Jurkat, Clone E6-1 (cell line): Measurements from ENCODE around the gene AOAH.
A peak's percentile ranks its signal among the peaks of the same experiment; 100 is the strongest.

Experiments used
- DNase-seq: peaks from one replicate; pipeline ENCODE4 v3.0.0-alpha.2; 2011; ENCODE audit warnings: low read depth, low spot score
- H3K4me3 ChIP-seq: 2 replicates; pipeline ENCODE4 v1.5.1; 2011; ENCODE audit warnings: mild to moderate bottlenecking, low read length, control low read depth, moderate library complexity

Gene AOAH

DNA sequence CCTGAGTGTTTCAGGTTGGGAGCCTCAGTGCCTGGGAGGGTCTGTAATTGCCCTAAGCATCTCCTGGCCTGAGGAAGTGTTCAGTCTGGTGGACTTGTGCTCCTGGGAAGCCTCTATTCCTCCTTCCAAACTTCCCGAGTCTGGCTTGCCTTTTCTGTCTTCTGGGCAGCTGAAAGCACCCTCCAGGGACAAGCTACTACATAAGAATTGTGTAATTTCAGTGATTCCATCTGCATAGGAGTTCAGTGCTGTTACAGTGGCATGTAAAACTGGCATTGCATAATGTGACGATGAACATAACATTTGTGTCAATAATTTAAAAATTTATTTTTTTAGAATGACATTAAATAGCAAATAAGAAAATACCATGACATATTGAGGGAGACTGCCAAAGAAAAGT is 109.3 kb downstream of the AOAH start:
- no peak overlapping the region for H3K4me3 ChIP-seq
- DNase-seq, result no peak

DNA sequence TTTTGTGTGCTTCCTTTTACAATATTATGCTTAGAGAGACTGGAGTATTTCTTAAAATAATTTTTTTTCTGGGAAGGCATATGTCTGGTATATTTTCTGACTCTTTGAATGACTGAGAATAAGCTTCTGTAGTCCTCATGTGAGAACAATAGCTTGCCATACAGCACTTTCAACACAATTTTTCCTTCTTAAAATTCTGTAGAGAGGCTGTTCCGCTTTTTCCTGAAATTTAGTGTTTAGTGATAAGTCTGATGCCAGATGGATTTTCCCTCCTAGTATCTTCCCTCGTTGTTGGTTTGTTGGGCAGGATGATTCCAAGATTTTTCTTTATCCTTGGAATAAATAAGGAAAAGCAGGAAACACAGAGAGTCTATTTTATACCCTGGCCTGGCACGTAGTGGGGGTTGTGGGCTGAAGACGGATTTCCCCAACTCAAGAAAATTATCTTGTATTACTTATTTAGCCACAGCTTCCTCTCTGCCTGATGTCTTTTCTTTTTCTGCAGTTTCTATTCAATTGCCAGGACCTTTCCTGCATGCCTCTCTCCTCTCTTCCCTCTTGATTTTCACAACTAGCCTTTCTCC is 111.2 kb downstream of the AOAH start:
- no peak overlapping the region for H3K4me3 ChIP-seq
- no peak for DNase-seq

DNA sequence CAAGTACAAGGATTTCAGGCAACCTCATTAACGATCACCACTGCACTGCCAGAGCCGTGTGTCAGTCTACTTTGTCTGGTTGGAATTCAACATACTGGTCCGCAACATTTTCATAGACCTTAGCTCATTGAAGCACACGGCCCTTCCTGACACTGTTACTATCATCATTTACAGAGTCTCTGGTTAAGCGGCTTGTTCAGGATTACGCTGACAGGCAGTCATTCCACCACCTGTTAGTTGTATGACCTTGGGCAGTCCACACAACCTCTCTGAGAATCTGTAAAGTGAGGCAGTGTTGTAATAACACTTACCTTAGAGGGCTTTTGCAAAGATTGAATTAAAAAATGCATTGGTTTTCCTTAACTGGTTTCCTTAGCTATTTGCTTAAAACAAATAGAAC is 112.6 kb downstream of the AOAH start:
- no peak for DNase-seq

DNA sequence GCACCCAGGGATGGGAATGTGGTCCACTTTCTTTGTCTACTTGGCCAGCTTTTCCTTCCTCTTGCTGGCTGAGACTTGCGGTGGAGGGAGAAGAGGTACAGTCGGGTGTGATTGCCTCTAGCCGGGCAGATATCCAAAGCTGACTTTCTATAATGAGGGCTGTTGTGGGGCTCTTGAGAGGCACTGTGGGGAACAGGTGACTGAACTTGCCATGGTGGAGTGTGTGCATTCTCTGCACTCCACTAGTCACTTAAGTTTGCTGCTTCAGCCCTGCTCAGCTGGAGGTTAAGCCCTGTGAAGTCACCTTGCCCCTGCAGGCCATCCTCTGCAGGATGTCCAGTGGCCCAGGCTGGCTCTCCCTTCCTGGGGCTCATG is 116.6 kb downstream of the AOAH start:
- DNase-seq, result no peak
- no peak overlapping the region for H3K4me3 ChIP-seq

More for the DNA sequence above, 112.6 kb downstream of the AOAH start:
- H3K4me3 ChIP-seq, result no peak overlapping the region

DNA sequence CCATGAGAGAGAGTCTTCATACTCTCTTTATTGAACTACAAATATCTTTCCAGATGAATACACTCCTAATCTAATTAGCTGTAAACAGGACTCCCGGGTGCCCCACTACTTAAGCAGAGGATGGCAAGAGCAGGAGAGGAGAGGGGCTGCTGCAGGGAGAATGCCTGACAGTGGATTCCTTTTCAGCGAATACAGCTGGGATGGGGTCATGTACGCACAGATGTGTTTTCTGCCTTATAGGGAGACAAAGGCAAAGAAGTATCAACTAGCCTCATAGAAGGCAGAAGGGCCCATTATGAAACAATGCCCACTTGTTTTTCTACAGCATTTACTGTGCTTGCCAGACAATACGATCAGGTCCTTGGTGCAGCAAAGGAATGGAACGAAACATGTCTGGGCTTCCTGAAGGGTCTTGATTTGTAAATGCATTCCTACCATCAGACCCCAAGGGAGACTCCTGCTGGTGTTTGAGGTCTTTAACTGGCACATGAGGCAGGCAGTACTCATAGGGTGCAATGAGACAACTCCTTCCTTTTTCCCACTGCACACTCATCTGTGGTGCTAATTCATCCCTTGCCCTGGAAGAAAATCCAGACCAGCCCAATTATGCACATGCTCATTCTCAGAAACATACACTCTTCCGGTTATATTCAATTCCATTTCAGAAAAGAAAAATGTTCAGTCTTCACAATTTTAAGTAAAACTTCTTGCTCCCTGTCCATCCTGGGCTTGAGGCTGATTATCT is 117.1 kb downstream of the AOAH start:
- no peak overlapping the region for H3K4me3 ChIP-seq
- DNase-seq, result no peak

DNA sequence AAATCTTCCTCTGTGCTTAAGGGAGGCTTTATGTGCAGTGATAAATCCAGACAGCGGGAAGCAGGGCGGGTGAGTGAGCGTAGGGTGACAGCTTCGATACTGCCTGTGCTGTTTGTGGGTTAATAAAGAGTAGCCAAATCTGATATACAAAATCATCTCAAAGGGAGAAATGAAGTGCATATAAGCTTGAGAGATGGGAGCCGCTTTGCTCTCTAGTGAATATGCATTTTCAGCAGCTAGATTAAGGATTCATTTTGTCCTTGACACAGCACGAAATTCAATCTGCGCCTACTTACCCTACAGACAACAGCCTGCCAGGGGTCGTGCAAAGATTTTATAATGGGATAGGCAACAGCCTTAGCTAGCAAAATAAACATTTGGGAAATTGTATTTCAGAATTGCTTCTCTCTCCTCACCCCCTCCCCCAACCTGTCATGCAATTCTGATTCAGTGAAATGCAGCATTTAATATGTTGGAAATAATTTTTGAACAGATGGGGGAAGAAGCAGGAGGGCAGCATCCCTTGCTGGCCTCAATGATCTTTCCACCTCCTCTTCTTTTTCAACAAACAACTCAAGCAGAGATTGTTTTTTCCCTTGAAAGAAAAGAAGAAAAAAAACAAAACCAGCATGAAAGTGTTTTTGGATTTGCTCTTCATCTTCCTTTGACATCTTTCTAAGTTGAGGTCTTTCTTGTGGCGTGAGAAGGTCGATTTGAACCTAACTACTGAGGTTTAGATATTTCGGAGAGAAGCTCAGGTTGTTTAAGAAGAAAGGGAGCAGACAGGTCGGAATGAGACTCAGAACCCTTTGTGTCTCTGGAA is 117.9 kb downstream of the AOAH start:
- no peak overlapping the region for H3K4me3 ChIP-seq
- DNase-seq, result peak; percentile 18

DNA sequence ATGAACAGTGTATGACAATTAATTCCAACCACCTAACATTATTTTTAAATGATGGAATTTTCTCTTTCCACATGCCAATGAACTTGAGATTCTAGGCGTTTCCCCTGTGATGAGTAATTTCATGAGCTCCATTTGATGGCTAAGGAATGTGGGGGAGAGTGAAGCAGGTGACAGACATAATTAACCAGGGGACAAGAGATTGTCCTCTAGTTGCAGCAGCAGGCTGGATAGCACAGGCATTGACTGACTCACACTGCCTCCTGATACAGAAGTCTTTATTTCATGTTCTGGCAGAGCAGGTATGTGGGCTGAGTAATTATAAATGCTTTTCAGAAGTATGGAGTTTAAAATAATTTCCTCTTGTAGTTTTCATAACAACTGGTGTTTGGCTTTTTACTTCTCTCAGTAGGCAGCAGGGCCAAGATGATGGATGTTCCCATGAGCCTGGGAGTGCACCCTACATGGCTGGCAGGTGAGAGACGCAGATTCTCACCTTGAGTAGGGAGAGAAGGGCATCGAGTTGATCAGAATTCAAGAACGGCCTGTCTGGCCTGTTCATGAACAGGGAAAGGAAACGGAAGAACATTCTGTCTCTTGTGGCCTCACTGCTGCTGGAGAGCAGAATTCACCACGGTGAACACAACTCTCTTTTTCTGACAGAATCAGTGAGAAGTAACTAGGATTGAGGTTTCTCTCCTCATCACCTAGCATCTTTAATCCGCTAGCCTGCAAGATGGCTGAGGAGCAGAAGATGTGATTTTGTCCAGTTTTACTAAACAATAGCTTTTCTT is 118.8 kb downstream of the AOAH start:
- no peak overlapping the region for H3K4me3 ChIP-seq

DNA sequence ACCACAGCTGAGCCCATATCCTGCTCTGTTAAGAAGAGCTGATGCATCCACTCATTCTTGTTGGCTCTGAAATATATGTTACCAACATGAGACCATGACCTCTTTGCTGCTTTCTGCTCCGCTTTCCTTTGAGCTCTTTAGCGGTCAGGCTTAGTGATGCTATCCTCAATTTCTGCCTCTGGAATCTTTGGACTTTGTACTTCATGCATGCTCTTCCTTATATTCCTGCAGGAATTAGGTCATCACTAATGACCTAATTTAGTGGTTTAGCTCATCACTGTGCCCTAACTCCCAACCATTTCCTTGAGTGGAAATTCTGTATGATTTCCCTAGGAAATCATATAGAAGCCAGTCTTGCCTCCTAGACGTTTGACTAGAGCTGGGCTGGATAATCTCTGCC is 119.5 kb downstream of the AOAH start:
- H3K4me3 ChIP-seq, result no peak overlapping the region
- no peak for DNase-seq

More for the DNA sequence above, 118.8 kb downstream of the AOAH start:
- DNase-seq, result no peak

DNA sequence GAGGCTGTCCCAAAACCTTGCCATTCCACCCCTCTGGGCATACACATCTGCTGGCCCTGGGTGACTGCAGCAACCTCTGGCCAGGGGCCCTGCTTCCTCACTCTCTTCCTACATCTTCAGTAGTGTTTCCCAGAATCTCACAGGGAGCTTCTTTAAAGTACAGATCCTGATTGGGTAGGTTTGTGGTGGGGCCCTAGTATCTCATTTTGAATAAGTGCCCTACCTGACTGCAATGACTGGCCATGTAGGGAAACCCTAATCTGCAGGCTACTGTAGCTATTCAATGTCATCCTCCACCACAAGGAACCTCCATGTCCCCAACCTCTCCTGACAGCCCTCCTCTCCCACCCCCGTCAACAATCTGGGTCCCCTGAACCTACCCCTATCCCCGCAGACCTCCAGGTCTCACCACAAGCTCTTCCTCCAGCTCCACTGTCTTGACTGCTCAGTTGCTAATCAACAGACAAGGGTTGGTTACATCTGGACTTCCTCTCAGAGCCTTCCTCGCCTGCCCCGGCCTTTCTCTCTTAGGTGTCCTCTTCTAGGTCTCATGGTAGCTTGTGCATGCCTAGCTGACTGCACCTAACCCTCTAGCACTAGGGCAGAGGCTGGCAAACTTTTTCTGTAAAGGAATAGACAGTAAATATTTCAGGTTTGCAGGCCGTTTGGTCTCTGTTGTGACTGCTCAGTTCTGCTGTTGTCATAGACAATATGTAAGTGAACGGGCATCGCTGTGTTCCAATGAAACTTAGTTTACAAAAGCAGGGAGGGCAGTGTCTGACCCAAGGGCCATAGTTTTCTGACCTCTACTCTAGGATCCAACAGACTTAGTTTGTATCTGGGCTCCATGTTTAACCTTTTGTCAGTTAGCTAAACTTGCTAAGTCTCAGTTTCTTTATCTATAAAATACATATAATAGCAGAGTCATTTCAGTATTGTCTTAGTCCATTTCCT is 121.1 kb downstream of the AOAH start:
- no peak for DNase-seq
- H3K4me3 ChIP-seq, result no peak overlapping the region

DNA sequence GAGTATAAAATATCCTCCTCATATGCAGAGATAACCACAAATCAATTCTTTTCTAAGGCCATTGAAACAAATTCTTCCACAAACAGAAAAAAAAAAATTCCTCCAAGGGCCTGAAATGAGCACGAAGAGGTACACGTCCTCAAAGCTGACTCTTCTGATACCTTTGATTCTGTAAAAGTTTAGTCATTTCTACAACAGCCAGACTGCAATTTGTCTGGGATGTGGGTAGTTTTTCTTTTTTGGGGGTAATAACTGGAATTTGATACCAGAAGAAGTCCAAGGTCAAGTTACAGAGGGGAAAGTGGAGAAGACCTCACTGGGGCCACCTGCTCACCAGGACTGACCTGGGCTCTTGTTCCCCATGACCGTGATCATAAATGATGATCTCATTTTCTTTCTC is 121.8 kb downstream of the AOAH start:
- no peak overlapping the region for H3K4me3 ChIP-seq
- no peak for DNase-seq

DNA sequence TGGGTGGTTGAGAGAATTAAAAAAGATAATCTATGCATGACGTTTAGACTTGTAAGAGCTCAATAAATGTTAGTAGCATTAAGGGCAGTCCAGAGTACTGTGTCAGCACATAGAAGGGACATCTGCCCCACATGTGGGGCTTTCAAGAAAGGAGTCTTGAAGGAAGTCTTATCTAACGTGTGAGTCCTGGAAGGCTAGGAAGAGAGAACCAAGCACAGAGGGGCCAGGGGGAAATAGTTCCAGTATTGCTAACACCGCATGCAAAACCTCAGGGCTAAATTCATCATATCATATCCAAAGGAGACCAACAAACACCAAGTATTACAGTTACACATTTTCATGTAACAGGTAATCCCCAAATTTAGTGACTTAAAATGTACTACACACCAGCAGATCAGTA is 122.7 kb downstream of the AOAH start:
- no peak overlapping the region for H3K4me3 ChIP-seq
- DNase-seq, result no peak

DNA sequence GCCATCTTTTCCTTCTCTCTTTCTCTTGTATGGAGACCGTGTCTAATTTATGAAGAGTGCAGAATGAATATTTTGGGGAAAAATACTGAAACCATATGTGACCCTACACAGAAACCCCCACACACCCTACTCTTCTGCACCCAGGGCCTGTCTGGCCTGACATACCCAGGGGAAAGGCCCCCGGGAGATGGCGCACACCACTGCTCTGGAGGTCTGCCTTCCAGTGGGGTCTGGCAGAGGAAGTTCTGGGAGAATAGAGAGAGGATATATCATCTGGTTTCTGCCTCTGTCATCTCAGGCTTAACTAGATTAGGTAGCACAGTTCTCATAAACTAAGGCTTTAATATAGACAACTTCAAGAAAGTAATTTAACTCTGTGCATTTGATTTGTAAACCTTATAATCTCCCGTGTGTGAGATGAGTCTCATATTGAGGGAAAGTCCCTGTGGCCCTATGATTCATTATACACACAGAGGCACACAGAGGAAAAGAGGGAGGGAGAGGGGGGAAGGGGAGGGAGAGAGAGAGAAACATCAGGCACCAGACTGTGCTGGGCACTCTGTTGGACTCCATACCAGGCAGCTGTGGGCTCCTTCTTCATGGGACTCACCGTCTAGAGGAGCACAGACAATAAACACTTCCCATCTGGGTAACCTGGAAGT is 123.3 kb downstream of the AOAH start:
- DNase-seq, result no peak
- H3K4me3 ChIP-seq, result no peak overlapping the region

DNA sequence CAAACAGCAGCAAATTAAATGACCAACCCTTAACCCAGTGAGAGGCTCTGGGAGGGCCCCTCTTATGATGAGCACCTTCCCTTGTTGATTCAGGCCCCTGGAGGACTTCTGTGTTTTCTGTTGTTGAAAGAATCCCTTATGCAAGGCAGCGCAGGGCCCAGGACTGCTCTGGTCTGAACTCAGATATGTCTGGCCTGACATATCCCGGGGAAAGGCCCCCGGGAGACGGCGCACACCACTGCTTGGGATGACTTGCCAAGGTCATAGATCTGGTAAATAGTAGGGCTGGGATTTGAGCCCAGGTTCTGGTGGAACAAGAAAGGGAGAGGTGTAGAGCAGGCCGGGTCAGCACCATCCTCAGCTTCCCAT is 124.0 kb downstream of the AOAH start:
- no peak for DNase-seq
- no peak overlapping the region for H3K4me3 ChIP-seq

DNA sequence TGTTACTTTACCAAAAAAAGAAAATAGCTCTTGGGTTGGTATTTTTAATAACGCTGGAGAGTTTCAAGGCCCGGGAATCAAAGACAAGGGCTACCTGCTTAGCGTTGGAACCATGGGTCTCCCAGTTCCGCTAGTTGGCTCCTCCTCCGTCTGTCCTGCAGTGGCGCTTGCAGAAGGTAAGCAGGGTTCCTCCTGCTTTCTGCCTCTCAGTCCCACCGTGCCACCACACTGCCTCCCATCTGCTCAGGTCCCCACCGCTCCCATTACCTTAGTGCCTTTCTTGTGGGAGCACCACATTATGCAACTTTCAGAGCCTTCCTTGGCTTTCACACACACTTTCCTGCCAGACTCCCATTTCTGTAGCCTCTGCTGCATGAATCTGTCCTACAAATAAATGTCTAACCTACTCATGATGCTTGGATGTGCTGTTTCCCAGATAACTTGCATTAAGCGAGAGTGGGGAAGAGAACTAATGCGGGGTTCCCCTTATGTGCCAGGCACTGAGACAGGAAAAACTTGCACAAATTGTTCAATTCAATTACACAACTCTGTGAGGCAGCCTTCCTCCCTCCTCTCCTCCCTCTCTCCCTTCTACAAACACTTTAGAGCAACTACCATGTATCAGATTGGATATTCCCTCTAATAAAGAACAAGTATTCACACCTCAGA is 124.5 kb downstream of the AOAH start:
- DNase-seq, result no peak
- no peak overlapping the region for H3K4me3 ChIP-seq

DNA sequence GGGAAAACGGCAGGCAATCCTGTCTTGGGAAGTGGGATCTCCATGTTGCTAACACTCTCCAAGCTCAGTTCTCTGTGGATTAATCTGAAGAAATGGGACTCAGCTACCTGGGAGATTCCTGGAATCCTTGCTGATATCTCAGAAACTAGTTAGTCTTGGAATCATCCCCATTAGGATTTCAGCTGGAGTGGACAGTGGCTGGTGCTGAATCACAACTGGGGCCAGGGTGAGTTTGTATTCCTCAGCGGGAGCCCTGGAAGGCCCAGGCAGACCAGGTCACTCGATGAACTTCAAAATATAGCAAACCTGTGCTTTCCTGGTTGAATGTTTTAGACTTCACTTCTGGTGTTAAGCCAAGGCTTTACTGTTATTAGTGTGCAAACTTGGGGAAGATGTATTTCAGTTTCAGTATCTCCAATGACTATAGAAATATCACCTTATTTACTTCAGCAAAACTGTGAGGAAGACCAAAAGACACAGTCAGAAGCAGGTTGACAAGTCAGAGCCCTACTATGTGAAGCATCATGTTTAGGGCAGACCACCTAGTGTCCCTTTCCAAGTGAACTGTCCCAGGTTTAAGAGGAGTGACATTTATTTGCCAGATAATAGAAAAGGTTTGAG is 126.1 kb downstream of the AOAH start:
- DNase-seq, result no peak
- no peak overlapping the region for H3K4me3 ChIP-seq

DNA sequence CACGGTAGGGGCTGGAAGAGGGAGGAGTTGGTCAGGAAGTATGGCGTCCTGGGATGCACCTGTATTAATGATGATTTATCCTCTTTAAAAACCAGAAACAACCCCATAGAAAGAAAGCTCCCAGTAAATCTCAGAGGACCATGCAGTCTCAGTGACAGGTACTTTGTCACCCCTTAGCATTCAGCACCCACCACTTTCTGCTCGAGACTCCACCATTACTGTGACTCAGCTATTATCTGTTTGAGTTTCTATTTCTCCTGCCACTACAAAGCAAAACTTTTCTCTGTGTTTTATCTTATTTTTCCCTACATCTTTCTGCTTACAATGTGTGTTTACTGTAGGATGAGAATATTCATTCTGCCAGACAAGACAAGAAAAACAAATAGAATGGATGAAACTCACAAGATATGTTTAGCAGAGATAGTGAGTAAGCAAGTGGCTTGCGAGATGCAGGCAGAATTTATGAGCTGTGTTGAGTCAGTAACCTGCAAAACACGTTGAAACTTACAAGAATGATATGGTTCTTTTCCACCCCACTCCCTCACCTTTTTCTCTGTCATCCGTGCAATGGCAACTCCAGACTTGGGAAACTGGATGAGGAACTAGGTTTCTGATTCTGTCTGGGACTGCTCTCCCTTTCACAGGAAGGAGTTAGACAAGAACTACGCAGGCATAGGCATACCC is 127.1 kb downstream of the AOAH start:
- H3K4me3 ChIP-seq, result no peak overlapping the region
- no peak for DNase-seq

DNA sequence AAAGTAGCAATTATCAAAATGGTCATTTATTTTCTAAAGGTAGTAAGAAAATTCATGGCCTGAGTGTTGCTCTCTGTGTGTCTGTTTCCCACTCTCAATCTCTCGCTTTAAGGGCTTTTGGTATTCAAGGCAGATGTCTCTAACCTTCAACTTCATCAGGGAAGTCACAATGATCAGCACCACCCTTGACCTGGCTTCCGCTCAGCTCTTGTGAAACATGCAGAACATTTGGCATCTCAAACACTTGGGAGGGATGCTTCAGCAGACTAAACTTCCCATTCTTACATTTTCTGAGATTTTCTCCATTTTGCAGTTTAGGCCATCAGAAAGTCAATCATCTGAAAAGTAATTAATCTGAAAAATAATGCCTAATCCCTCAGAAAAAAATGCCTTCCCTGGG is 129.8 kb downstream of the AOAH start:
- no peak for DNase-seq
- no peak overlapping the region for H3K4me3 ChIP-seq
